Fibroblast of gingiva (primary cell): Measurements from ENCODE around the gene ZCWPW2.

Experiments used
- DNase-seq: peaks from one replicate; pipeline ENCODE4 v3.0.0-alpha.2; 2011; ENCODE audit warnings: low read depth

The ZCWPW2 gene

DNA sequence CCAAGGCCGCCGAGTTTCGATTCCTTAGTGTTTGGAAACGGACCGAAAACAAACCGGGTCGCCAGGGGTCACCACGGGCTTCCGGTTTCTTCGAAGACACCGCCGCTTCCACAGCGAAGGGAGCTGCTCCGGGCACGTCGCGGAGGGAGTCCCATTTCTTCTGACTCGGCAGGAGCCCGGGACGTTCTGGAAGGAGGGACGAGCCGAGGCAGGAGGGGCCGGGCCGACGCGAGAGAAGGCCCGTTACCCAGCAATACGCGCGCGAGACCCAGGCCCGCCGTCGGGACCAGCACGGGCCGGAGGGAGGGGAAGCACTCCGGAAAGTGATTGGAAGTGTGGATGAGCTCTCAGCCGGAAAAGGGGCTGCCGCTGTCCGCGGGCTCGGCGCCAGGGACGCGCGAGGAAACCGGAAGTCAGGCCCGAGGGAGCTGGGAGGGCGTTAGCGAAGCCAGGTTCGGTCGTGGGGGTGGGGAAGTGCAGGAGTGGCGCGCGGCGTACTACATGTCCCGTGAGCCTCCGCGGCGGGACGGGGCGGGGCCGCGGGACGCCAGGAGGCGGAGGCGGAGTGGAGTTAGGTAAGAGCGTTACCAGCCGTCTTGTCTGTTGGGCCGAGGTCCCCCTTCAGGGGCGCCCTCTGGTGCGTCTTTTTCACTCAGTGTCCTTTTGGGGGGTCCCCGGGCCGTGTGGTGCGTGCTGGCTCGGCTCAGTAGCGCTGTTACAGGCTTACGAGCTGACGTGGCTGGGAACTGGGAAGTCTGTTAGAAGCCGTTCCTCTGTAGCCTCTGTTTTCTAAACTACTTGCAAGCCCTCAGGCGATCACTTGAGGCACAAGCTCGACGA lies at the start of gene ZCWPW2, which contains the start of gene AZI2:
ZCWPW2 (plus strand) TSS at position 93 of the 840 bp plus-strand sequence. CDS start 64,348 bp downstream, outside the sequence.
AZI2 (minus strand) TSS at position 196 of the 840 bp plus-strand sequence. CDS start 8,207 bp downstream, outside the sequence.
- peak; percentile 97 for DNase-seq

GRCh38 chr3:28299705-28300104 lies 48.8 kb upstream of the ZCWPW2 start:
- DNase-seq, result no peak

GRCh38 chr3:28300345-28300962 lies 48.1 kb upstream of the ZCWPW2 start:
- no peak for DNase-seq

DNA sequence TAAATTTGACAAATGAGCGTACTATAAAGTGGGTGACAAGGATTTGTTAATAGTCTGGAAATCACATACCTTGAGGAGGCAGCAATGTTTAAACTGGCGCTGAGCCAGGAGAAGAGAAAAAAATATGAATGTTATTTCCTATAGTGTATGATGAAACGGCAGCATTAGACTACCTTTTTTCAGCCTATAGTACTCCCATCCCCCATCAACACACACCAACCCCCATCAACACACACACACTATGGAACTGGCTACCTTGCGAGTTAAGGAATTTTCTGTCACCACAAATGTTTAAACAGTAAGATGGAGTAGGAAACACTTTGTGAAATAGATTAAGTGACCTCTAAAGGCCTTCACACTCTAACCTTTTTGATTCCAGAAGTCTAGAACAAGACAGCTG lies 46.8 kb upstream of the ZCWPW2 start:
- no peak for DNase-seq

DNA sequence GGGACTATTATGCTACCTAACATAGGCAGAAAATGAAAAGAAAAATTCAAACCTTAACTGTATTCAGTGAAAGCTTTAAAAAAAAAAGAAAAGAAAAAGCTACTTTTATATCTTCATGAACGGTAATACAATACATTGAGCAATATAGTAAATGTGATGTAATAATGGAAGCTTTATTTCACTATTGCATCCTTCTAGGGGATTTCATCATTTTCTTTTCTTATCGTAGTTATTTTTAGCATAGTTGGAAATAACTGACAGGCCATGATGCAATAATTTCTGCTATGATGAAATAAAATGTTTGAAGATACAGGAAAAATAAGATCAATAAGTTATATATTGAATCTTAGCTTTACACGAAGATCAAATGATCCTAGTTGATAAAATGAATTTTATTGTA lies 40.3 kb upstream of the ZCWPW2 start:
- DNase-seq, result peak; percentile 57

DNA sequence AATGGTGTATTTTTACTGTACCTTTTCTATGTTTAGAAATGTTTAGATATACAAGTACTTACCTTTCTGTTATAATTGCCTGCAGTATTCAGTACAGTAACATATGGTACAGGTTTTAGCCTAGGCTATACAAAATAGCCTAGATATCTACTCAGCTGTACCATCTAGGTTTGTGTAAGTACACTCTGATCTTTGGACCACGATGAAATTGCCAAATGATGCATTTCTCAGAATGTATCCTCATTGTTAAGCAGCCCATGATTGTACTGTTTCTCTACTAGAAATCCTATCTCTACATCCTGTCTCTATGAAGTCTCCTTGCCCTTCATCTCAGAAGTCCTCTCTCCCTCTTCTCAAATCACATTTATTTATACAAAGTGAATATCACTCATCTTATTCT lies 32.8 kb upstream of the ZCWPW2 start:
- no peak for DNase-seq

GRCh38 chr3:28316226-28316625 lies 32.3 kb upstream of the ZCWPW2 start:
- DNase-seq, result no peak

GRCh38 chr3:28317438-28318022 lies 31.0 kb upstream of the ZCWPW2 start:
- DNase-seq, result peak; percentile 28

DNA sequence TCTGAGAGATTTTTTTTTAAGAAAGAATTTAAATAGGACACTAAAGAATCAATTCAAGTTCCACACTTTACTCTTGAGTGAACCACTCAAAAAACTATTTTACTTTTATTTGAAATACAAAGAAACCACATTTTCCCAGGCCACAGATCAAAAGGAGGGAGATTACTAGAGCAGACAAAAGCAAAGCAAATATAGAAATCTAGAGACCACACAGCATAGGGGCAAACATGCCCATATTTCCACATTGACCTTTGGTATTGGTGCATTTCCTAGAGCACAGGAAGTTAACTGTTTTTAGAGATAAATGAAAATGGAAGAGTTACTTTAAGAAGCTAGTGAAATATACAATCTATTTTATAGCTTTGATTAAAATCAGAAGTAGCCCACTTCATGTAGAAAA lies 27.5 kb upstream of the ZCWPW2 start:
- DNase-seq, result no peak

DNA sequence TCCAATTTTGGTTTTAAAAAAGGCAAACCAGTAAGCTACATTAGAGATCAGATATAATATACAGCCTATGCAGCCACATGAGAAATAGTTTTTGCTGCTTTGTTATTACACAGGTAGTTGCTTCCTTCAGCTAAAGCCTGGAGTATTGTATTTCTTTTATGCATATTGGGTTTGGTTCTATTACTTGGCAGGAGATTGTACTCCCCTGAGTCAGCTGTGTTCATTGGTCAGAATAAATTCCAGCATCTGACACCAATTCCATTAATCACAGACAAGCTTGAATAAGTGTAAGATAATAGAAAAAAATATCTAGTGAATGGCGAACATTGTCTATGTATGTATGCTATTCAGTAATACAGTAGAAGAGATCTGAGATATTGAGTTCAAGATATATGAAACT lies 26.1 kb upstream of the ZCWPW2 start:
- peak; percentile 14 for DNase-seq

DNA sequence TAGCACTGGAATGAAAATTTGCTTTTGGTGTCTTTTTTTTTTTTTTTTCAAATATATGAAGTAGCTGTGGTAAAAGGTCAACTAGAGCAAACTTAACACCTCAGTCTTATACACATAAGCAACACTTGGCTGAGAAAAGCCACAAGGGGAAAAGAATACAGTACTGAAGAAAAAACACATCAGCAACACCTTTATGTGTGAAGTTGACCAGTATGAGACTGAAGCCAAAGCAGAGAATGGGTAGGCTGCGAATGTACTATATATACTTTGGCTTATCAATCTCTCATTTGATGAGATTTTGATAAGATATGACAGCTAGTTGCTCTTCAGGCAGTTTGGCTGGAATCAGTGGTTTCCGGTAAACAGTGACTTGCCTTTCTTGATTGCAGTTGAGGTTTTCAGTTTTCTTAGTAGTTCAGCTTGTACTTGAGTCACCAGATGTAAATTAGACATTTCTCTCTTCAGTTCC lies 22.0 kb upstream of the ZCWPW2 start:
- peak; percentile 21 for DNase-seq

GRCh38 chr3:28328188-28329151 lies 20.1 kb upstream of the ZCWPW2 start:
- peak; percentile 6 for DNase-seq

GRCh38 chr3:28334552-28334951 lies 14.0 kb upstream of the ZCWPW2 start:
- no peak for DNase-seq

GRCh38 chr3:28335246-28335645 lies 13.3 kb upstream of the ZCWPW2 start:
- no peak for DNase-seq

DNA sequence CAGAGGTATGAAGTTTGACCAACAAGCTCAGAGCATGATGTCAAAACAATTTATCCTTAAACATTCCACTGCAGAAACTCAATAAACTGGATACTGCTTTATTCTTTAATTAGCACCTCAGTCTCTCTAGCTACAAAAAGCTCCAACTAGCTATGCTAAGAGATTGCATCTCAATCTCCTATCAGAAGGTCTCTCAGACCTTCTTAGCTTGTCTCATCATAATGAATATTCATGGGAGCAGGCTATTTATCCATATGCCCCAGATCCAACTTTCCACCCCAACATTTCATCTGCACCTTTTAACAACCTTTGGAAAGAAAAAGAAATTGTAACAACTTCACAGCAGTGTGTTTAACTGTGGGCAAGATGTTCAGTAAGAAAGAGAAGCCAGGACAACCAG lies 11.3 kb upstream of the ZCWPW2 start:
- no peak for DNase-seq

DNA sequence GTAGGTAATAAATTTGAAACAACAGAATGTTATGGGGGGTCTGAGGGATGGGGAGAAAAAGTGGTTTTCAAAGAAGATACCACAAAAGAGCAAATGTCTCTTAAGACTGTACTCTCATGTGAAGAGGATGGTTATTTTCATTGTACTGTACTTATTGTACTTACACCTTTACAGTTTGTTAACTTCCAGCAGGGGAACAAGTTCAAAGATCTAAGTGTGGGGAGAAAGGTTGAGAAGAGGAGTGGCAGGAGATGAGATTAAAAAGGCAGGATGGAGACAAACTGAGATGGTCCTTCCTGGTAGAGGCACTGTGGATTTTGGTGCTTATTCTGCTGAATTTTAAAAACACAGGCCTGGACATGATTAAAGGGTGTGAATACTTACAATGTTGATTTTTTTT lies 5.4 kb upstream of the ZCWPW2 start:
- DNase-seq, result no peak

DNA sequence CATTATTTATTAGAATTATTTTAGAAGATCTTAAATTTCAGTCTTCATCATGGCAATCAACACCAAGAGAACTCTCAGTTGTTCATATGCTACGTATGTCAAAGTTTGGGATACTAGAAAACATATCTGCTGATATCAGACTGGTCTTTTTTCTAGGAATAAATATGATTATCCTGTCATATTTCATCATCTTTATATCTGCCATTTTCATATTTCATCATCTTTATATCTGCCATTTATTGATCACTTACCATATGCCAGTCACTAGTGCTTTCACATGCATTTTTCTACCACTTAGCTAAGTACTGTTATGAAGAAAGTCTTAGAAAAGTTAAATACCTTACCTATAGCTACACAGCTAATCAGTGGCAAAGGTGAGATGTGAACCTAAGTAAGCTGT lies 2.8 kb upstream of the ZCWPW2 start:
- no peak for DNase-seq

DNA sequence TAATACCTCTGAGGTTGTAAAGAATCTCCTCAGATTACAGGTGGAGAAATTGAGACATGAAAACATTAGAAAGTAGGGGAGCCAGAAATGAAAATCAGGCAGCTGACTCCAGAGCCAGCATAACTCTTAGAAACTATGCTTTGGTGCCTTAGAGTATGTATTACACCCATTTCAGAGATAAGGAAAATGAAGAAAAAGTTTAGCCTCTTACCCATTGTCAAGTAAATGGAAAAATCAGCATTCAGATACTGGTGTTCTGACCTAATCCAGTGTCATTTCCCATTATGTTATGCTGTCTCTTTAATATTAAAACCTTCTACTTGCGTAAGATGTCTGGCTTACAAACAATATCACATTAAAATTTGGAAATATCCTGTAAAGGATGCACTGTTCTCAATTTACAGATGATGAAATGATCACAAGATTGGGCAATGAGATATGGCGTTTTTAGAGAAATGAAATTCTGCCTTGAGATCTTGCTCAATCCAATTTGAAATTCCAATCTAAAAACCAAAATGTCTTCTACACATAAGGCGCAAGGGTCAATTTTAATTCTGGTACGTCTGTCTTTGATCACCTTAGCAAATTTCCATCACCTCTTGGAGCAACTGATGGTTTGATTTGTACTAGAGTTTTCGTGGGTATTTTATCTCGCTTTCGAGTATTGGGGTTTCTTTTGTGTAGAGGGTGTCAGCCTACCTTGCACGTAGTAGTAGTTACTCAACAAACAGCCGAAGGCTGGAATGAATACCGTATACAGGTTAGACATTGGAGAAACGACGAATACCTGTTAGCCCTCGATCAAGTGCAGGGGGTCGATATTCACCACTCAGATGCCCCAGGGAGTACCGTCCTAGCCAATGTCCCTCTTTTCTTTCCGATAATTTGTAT lies 902 bp upstream of the ZCWPW2 start:
- DNase-seq, result peak; percentile 93

- peak; percentile 97 for DNase-seq
Measured at GRCh38 chr3:28348265-28348628, 274 bp upstream of the ZCWPW2 start.

DNA sequence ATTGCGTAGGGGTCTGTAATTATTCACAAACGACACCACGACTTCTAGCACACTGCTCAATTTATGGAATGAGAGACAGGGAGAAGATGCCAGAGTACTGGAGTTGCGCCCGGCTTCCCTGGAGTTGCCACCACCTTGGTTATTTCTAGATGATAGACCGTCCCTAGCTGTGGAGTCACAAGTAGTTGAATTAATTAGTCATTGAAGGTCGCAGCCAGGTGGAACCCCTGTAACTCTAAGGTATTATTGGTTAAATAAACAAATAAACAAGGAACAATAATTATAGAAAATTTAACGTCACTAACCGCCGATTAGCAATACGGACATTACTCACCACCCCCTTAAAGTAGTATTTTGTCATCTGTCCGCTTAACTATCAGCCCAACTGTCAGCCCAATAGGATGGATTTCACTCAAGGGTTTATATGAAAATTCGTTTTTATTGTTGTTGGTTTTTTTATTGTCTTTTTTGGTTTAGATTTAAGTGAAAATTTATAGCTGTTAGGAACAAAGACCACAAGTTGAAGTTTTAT lies 1.0 kb downstream of the ZCWPW2 start:
- no peak for DNase-seq

DNA sequence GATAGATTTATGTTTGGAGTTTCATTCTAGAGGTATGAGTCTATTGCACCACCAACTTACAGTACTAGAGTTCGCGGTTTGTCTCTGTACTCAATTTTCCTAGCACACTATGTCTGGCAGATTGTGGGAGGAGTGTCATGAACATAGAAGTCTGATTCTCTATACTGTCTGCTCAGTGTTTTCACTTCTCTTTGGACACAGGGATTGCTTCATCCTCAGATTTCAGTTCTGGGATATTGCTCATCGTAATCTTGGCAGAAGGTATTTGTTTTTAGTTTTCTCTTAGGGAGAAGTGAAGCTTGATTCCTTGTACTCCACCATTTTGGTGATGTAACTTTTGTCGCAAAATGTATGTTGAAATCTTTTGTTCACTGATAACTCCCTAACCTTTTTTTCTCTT lies 27.9 kb downstream of the ZCWPW2 start:
- peak; percentile 70 for DNase-seq
